Naive thymus-derived CD4-positive, alpha-beta T cell (primary cell): Measurements from ENCODE around the gene SERPINA4. TPM values are rescaled to one million over a fixed set of nuclear protein-coding genes. Genes with fewer than 3 reads are reported as not detected.

Source experiments
- ATAC-seq: fragments of 150-1000 bp; cut with Tn5 transposase; 2 replicates; pipeline ENCODE4 v1.10.0; 2021; ENCODE audit warnings: mild to moderate bottlenecking, moderate library complexity
- CTCF ChIA-PET: fragments of 350-600 bp; sonication (Branson Sonifier 250); formaldehyde crosslinking; loops from one replicate; lab custom pipeline; 2021; ENCODE audit warnings: antibody characterized with exemption; lab: Charles Lee
- POLR2A ChIA-PET: fragments of 350-600 bp; sonication (Branson Sonifier 250); formaldehyde crosslinking; loops from one replicate; lab custom pipeline; 2021; ENCODE audit warnings: antibody characterized with exemption, inconsistent platforms; lab: Charles Lee
- DNase-seq, 9 donors: peaks; one replicate each; pipeline versions ENCODE4 v3.0.0 to v3.0.0-alpha.2; 2020 to 2022; ENCODE audit warnings: mixed read lengths in 1 of 9
- H3K27ac ChIP-seq: one replicate; pipeline ENCODE4 v1.7.0; 2013; ENCODE audit warnings: mild to moderate bottlenecking, low read depth, low read length, moderate library complexity
- H3K27me3 ChIP-seq, 2 donors: one replicate each; pipeline ENCODE4 v1.7.0; 2013; ENCODE audit warnings: low read length in 2 of 2, mild to moderate bottlenecking in 2 of 2, moderate library complexity in 2 of 2; ENCODE audit not compliant: control insufficient read depth in 2 of 2, insufficient read depth in 2 of 2
- H3K36me3 ChIP-seq, 3 experiments: 1 replicate in 2 of 3; 2 replicates in 1 of 3; pipeline ENCODE4 v1.7.0; 2013; ENCODE audit warnings: low read length in 3 of 3, mild to moderate bottlenecking in 3 of 3, moderate library complexity in 1 of 3; ENCODE audit not compliant: insufficient read depth in 3 of 3, control insufficient read depth in 2 of 3
- H3K4me1 ChIP-seq, 2 donors: one replicate each; pipeline ENCODE4 v1.7.0; 2013; ENCODE audit warnings: low read length in 2 of 2, mild to moderate bottlenecking in 2 of 2, moderate library complexity in 1 of 2; ENCODE audit not compliant: control insufficient read depth in 2 of 2, insufficient read depth in 2 of 2
- H3K4me3 ChIP-seq: 2 replicates; pipeline ENCODE4 v1.7.0; 2013; ENCODE audit warnings: mild to moderate bottlenecking, low read length
- H3K9me3 ChIP-seq, 3 experiments: 1 replicate in 2 of 3; 2 replicates in 1 of 3; pipeline ENCODE4 v1.7.0; 2013; ENCODE audit warnings: low read length in 3 of 3; ENCODE audit not compliant: control insufficient read depth in 2 of 3
- H3K27ac Mint-ChIP-seq, 9 donors: one replicate each; pipeline ENCODE4 v1.8.0; 2020 to 2022; ENCODE audit warnings: mixed read lengths in 9 of 9, mild to moderate bottlenecking in 8 of 9, moderate library complexity in 5 of 9, inconsistent platforms in 2 of 9
- H3K27me3 Mint-ChIP-seq, 5 donors: one replicate each; pipeline ENCODE4 v1.8.0; 2021 to 2022; ENCODE audit warnings: mixed read lengths in 5 of 5, mild to moderate bottlenecking in 1 of 5
- H3K36me3 Mint-ChIP-seq, 5 donors: one replicate each; pipeline ENCODE4 v1.8.0; 2020 to 2022; ENCODE audit warnings: mixed read lengths in 5 of 5, mild to moderate bottlenecking in 3 of 5, inconsistent platforms in 1 of 5
- H3K4me1 Mint-ChIP-seq, 7 donors: one replicate each; pipeline ENCODE4 v1.8.0; 2020 to 2022; ENCODE audit warnings: mixed read lengths in 7 of 7, mild to moderate bottlenecking in 3 of 7, inconsistent platforms in 1 of 7
- H3K4me3 Mint-ChIP-seq, 10 donors: one replicate each; pipeline ENCODE4 v1.8.0; 2020 to 2022; ENCODE audit warnings: mild to moderate bottlenecking in 10 of 10, mixed read lengths in 10 of 10, moderate library complexity in 6 of 10, inconsistent platforms in 2 of 10
- H3K9me3 Mint-ChIP-seq, 11 donors: one replicate each; pipeline ENCODE4 v1.8.0; 2020 to 2022; ENCODE audit warnings: mixed read lengths in 11 of 11, mild to moderate bottlenecking in 4 of 11, inconsistent platforms in 1 of 11, moderate library complexity in 1 of 11
- intact Hi-C, 2 donors: fragments of 100-400 bp; cut with micrococcal nuclease; formaldehyde crosslinking; loops; one replicate each; pipeline ENCODE4 v1.15.1; 2023
- polyA plus RNA-seq, 2 donors: library from polyadenylated mRNA; unstranded; fragments of 300-500 nt; fragmentation: Illumina TruSeq; gene quantifications; one replicate each; pipeline ENCODE4 v1.2.3, GENCODE V29; 2021
- total RNA-seq, 6 experiments: library from RNA in 5 of 6; stranded (reverse) in 5 of 6; gene quantifications; 1 replicate in 5 of 6; 2 replicates in 1 of 6; pipeline ENCODE4 v1.2.3 and lab custom pipeline; 2021 to 2026

The SERPINA4 gene
- total and polyA plus RNA-seq, 7 experiments from 2014 or later: not detected

- Histone ChIP-seq H3K36me3 (no peaks in the 10 kb centered on the region), H3K4me3 (no peak overlapping the region), H3K4me1 (no peaks in the 10 kb centered on the region), H3K27ac (no peak overlapping the region), H3K9me3 (no peaks in the 10 kb centered on the region), H3K27me3 (no peaks in the 10 kb centered on the region)
- no peak for ATAC-seq
- Mint-ChIP-seq H3K27ac (no peak overlapping the region), H3K4me1 (peaks cover 0 to 1% (median 0%) of the 10 kb centered on the region in 7 donors), H3K36me3 (no peaks in the 10 kb centered on the region), H3K9me3 (peaks cover 0 to 6% (median 0%) of the 10 kb centered on the region in 11 donors), H3K27me3 (peaks cover 0 to 29% (median 12%) of the 10 kb centered on the region in 5 donors), H3K4me3 (no peak overlapping the region)
- CTCF ChIA-PET: no interaction called here
- intact Hi-C loops: no loop called here
- POLR2A ChIA-PET: no interaction called here
- no peak for DNase-seq
Observed at GRCh38 chr14:94595912-94596311, 34.7 kb downstream of the SERPINA4 start.

- Histone ChIP-seq H3K4me1 (no peaks in the 10 kb centered on the region), H3K9me3 (no peaks in the 10 kb centered on the region), H3K27ac (no peak overlapping the region), H3K36me3 (no peaks in the 10 kb centered on the region), H3K4me3 (no peak overlapping the region), H3K27me3 (no peaks in the 10 kb centered on the region)
- peaks cover 0 to 3% (median 0%) of the 10 kb centered on the region in 7 donors for H3K4me1 Mint-ChIP-seq
- no peak overlapping the region for H3K4me3 Mint-ChIP-seq
- peaks cover 0 to 33% (median 16%) of the 10 kb centered on the region in 5 donors for H3K27me3 Mint-ChIP-seq
- ATAC-seq (no peak), DNase-seq (no peak)
- H3K27ac Mint-ChIP-seq: no peak overlapping the region
- ChIA-PET POLR2A (no interaction called here), CTCF (no interaction called here)
- intact Hi-C loops: no loop called here
- H3K36me3 Mint-ChIP-seq: no peaks in the 10 kb centered on the region
- H3K9me3 Mint-ChIP-seq: peaks cover 0 to 3% (median 0%) of the 10 kb centered on the region in 11 donors
Observed at GRCh38 chr14:94596361-94596760, 35.1 kb downstream of the SERPINA4 start.

GRCh38 chr14:94597788-94598187, 36.5 kb downstream of the SERPINA4 start:
- POLR2A ChIA-PET: no interaction called here
- peaks cover 0 to 33% (median 16%) of the 10 kb centered on the region in 5 donors for H3K27me3 Mint-ChIP-seq
- no peak overlapping the region for H3K4me3 ChIP-seq
- no peak for DNase-seq
- H3K36me3 ChIP-seq: no peaks in the 10 kb centered on the region
- H3K4me3 Mint-ChIP-seq: peak overlapping the region in 1 of 10 donors; percentile 21
- peaks cover 0 to 3% (median 0%) of the 10 kb centered on the region in 11 donors for H3K9me3 Mint-ChIP-seq
- H3K4me1 Mint-ChIP-seq: peaks cover 0 to 3% (median 0%) of the 10 kb centered on the region in 7 donors
- intact Hi-C loops: no loop called here
- no peaks in the 10 kb centered on the region for H3K4me1 ChIP-seq
- CTCF ChIA-PET: no interaction called here
- H3K27ac ChIP-seq: no peak overlapping the region
- H3K27me3 ChIP-seq: no peaks in the 10 kb centered on the region
- ATAC-seq: no peak
- no peaks in the 10 kb centered on the region for H3K36me3 Mint-ChIP-seq
- no peak overlapping the region for H3K27ac Mint-ChIP-seq
- no peaks in the 10 kb centered on the region for H3K9me3 ChIP-seq

GRCh38 chr14:94598506-94598815, 37.2 kb downstream of the SERPINA4 start:
- Histone ChIP-seq H3K27ac (no peak overlapping the region), H3K36me3 (no peaks in the 10 kb centered on the region), H3K4me1 (no peaks in the 10 kb centered on the region), H3K27me3 (no peaks in the 10 kb centered on the region), H3K4me3 (no peak overlapping the region), H3K9me3 (no peaks in the 10 kb centered on the region)
- ATAC-seq: no peak
- Mint-ChIP-seq H3K36me3 (no peaks in the 10 kb centered on the region), H3K27ac (no peak overlapping the region), H3K4me1 (peaks cover 0 to 3% (median 0%) of the 10 kb centered on the region in 7 donors), H3K9me3 (peaks cover 0 to 3% (median 0%) of the 10 kb centered on the region in 11 donors), H3K4me3 (no peak overlapping the region), H3K27me3 (peaks cover 0 to 33% (median 16%) of the 10 kb centered on the region in 5 donors)
- POLR2A ChIA-PET: no interaction called here
- CTCF ChIA-PET: no interaction called here
- intact Hi-C loops: no loop called here
- no peak for DNase-seq

GRCh38 chr14:94598816-94599655, 37.8 kb downstream of the SERPINA4 start:
- Mint-ChIP-seq H3K9me3 (peaks cover 0 to 3% (median 0%) of the 10 kb centered on the region in 11 donors), H3K36me3 (no peaks in the 10 kb centered on the region), H3K27ac (no peak overlapping the region), H3K4me3 (no peak overlapping the region), H3K27me3 (peaks cover 0 to 33% (median 14%) of the 10 kb centered on the region in 5 donors), H3K4me1 (peaks cover 0 to 3% (median 0%) of the 10 kb centered on the region in 7 donors)
- H3K27ac ChIP-seq: no peak overlapping the region
- no peaks in the 10 kb centered on the region for H3K27me3 ChIP-seq
- no peaks in the 10 kb centered on the region for H3K4me1 ChIP-seq
- H3K36me3 ChIP-seq: no peaks in the 10 kb centered on the region
- H3K9me3 ChIP-seq: no peaks in the 10 kb centered on the region
- ATAC-seq (no peak), DNase-seq (no peak)
- CTCF ChIA-PET: no interaction called here
- intact Hi-C loops: no loop called here
- POLR2A ChIA-PET: no interaction called here
- no peak overlapping the region for H3K4me3 ChIP-seq

- no peaks in the 10 kb centered on the region for H3K36me3 Mint-ChIP-seq
- DNase-seq (no peak), ATAC-seq (no peak)
- peaks cover 0 to 3% (median 0%) of the 10 kb centered on the region in 7 donors for H3K4me1 Mint-ChIP-seq
- H3K27me3 Mint-ChIP-seq: peaks cover 0 to 33% (median 10%) of the 10 kb centered on the region in 5 donors
- Histone ChIP-seq H3K27me3 (no peaks in the 10 kb centered on the region), H3K36me3 (no peaks in the 10 kb centered on the region), H3K9me3 (no peaks in the 10 kb centered on the region), H3K4me3 (no peak overlapping the region), H3K4me1 (no peaks in the 10 kb centered on the region), H3K27ac (no peak overlapping the region)
- peaks cover 0 to 3% (median 0%) of the 10 kb centered on the region in 11 donors for H3K9me3 Mint-ChIP-seq
- CTCF ChIA-PET: no interaction called here
- intact Hi-C loops: no loop called here
- no peak overlapping the region for H3K27ac Mint-ChIP-seq
- POLR2A ChIA-PET: no interaction called here
- H3K4me3 Mint-ChIP-seq: no peak overlapping the region
Observed at GRCh38 chr14:94599656-94600004, 38.4 kb downstream of the SERPINA4 start.

GRCh38 chr14:94600148-94600545, 38.9 kb downstream of the SERPINA4 start:
- Mint-ChIP-seq H3K36me3 (no peaks in the 10 kb centered on the region), H3K4me1 (peaks cover 0 to 3% (median 0%) of the 10 kb centered on the region in 7 donors), H3K4me3 (no peak overlapping the region), H3K27ac (no peak overlapping the region), H3K27me3 (peaks cover 1 to 29% (median 11%) of the 10 kb centered on the region in 5 donors), H3K9me3 (peaks cover 0 to 3% (median 0%) of the 10 kb centered on the region in 11 donors)
- POLR2A ChIA-PET: no interaction called here
- no peak overlapping the region for H3K27ac ChIP-seq
- CTCF ChIA-PET: no interaction called here
- H3K4me1 ChIP-seq: no peaks in the 10 kb centered on the region
- H3K9me3 ChIP-seq: no peaks in the 10 kb centered on the region
- no peaks in the 10 kb centered on the region for H3K27me3 ChIP-seq
- intact Hi-C loops: no loop called here
- no peak for ATAC-seq
- no peak overlapping the region for H3K4me3 ChIP-seq
- no peaks in the 10 kb centered on the region for H3K36me3 ChIP-seq
- no peak for DNase-seq
